Endothelial cell of umbilical vein (primary cell): ENCODE results near the gene JPT2. TPM values are rescaled to one million over a fixed set of nuclear protein-coding genes. Genes with fewer than 3 reads are reported as not detected.

ENCODE experiments used
- BruUV-seq: library from RNA; stranded (reverse); fragments of 400-500 nt; replicated peaks from 2 replicates; lab custom pipeline; 2021; lab: Mats Ljungman, UMichigan
- CTCF ChIA-PET: fragments of 300-600, 350-600 bp; sonication (Branson Sonifier 250); formaldehyde crosslinking; loops from one replicate; lab custom pipeline; 2021; ENCODE audit warnings: antibody characterized with exemption, inconsistent platforms; lab: Charles Lee
- POLR2A ChIA-PET: fragments of 300-600, 350-600 bp; sonication (Branson Sonifier 250); formaldehyde crosslinking; loops from one replicate; lab custom pipeline; 2021; ENCODE audit warnings: antibody characterized with exemption, inconsistent platforms; lab: Charles Lee
- DNase-seq: peaks from one replicate; pipeline ENCODE4 v3.0.0-alpha.2; 2011; ENCODE audit warnings: low read depth, low spot score
- FAIRE-seq: peaks from 2 replicates; lab custom pipeline; 2011; peaks lifted over from hg19 to GRCh38; lab: Jason Lieb, UNC
- H2AFZ ChIP-seq: 2 replicates; pipeline ENCODE4 v1.6.0; 2012; ENCODE audit warnings: low read depth, low read length, control low read depth, inconsistent platforms
- H3K27ac ChIP-seq: 2 replicates; pipeline ENCODE4 v1.5.1; 2011; ENCODE audit warnings: low read depth, mild to moderate bottlenecking, control low read depth, low read length, moderate library complexity; ENCODE audit not compliant: insufficient read depth
- H3K27me3 ChIP-seq, 2 experiments: 2 replicates each; pipeline versions ENCODE4 v1.6.0 to v1.6.1; 2011; ENCODE audit warnings: low read length in 2 of 2, mixed read lengths in 1 of 2; ENCODE audit not compliant: control insufficient read depth in 2 of 2, insufficient read depth in 2 of 2
- H3K36me3 ChIP-seq, 2 experiments: 2 replicates in 1 of 2; 3 replicates in 1 of 2; pipeline ENCODE4 v1.5.1; 2011; ENCODE audit warnings: low read length in 2 of 2, mild to moderate bottlenecking in 1 of 2, moderate library complexity in 1 of 2; ENCODE audit not compliant: control insufficient read depth in 2 of 2, insufficient read depth in 2 of 2; ENCODE audit errors: extremely low read depth in 1 of 2
- H3K4me1 ChIP-seq: 3 replicates; pipeline ENCODE4 v1.5.1; 2011; ENCODE audit warnings: mild to moderate bottlenecking, low read length; ENCODE audit not compliant: control insufficient read depth, insufficient read depth; ENCODE audit errors: extremely low read depth
- H3K4me2 ChIP-seq: 2 replicates; pipeline ENCODE4 v1.6.1; 2011; ENCODE audit warnings: low read length, control low read depth, mixed read lengths; ENCODE audit not compliant: insufficient read depth
- H3K4me3 ChIP-seq, 3 experiments: fragments of 200-600 bp in 1 of 3; sonication (generic), shearing (Covaris generic) in 1 of 3; replicated peaks in 1 of 3; 2 replicates each; pipeline ENCODE4 v1.5.1; 2011 to 2016; ENCODE audit warnings: control low read depth in 3 of 3, low read length in 3 of 3, mild to moderate bottlenecking in 2 of 3, inconsistent platforms in 1 of 3, low read depth in 1 of 3, moderate library complexity in 1 of 3; ENCODE audit not compliant: insufficient read depth in 1 of 3
- H3K79me2 ChIP-seq: 2 replicates; pipeline ENCODE4 v1.6.0; 2012; ENCODE audit warnings: low read length, inconsistent platforms; ENCODE audit not compliant: control insufficient read depth, insufficient read depth
- H3K9ac ChIP-seq: replicated peaks from 2 replicates; pipeline ENCODE3; 2011; ENCODE audit warnings: low read length, control low read depth; ENCODE audit not compliant: insufficient read depth; ENCODE audit errors: extremely low read depth
- H3K9me1 ChIP-seq: replicated peaks from 3 replicates; pipeline ENCODE4 v1.6.0; 2011; ENCODE audit warnings: mild to moderate bottlenecking, low read length; ENCODE audit not compliant: control insufficient read depth, insufficient read depth; ENCODE audit errors: extremely low read depth
- H3K9me3 ChIP-seq: replicated peaks from 2 replicates; pipeline ENCODE4 v1.5.1; 2012; ENCODE audit warnings: low read length, inconsistent platforms; ENCODE audit not compliant: control insufficient read depth, insufficient read depth
- H4K20me1 ChIP-seq: replicated peaks from 2 replicates; pipeline ENCODE3; 2011; ENCODE audit warnings: mild to moderate bottlenecking, low read length; ENCODE audit not compliant: control insufficient read depth, insufficient read depth; ENCODE audit errors: extremely low read depth
- CTCF ChIP-seq, 2 donors: IDR thresholded peaks; 1 replicate in 1 of 2; 2 replicates in 1 of 2; pipeline ENCODE4 v1.5.1; 2011; ENCODE audit warnings: low read length in 2 of 2, mild to moderate bottlenecking in 2 of 2, moderate library complexity in 2 of 2, control low read depth in 1 of 2, inconsistent platforms in 1 of 2, low read depth in 1 of 2; ENCODE audit not compliant: insufficient read depth in 1 of 2; ENCODE audit errors: extremely low read depth in 1 of 2
- EZH2 ChIP-seq: IDR thresholded peaks from 2 replicates; pipeline ENCODE4 v1.6.1; 2012; ENCODE audit warnings: borderline replicate concordance, low read depth, mild to moderate bottlenecking, moderate library complexity, low read length, inconsistent platforms; ENCODE audit not compliant: severe bottlenecking
- FOS ChIP-seq: IDR thresholded peaks from 2 replicates; pipeline ENCODE4 v1.6.1; 2011; ENCODE audit warnings: mild to moderate bottlenecking, low read length, moderate library complexity, borderline replicate concordance; ENCODE audit not compliant: insufficient read depth
- GATA2 ChIP-seq: IDR thresholded peaks from 2 replicates; pipeline ENCODE4 v1.7.0; 2011; ENCODE audit warnings: low read depth, mild to moderate bottlenecking, moderate library complexity, mixed read lengths, low read length; ENCODE audit not compliant: insufficient read length, insufficient read depth
- JUN ChIP-seq: IDR thresholded peaks from 2 replicates; pipeline ENCODE4 v1.6.1; 2011; ENCODE audit warnings: borderline replicate concordance, low read depth; ENCODE audit not compliant: insufficient read length, insufficient read depth
- MAX ChIP-seq: IDR thresholded peaks from 2 replicates; pipeline ENCODE4 v1.6.1; 2011; ENCODE audit not compliant: insufficient read depth, insufficient read length
- MYC ChIP-seq: IDR thresholded peaks from one replicate; pipeline ENCODE4 v1.6.1; 2011; ENCODE audit warnings: mild to moderate bottlenecking, low read depth, low read length
- POLR2A ChIP-seq: IDR thresholded peaks from 2 replicates; pipeline ENCODE4 v1.6.1; 2012; ENCODE audit warnings: low read depth, mild to moderate bottlenecking, control low read depth, low read length
- POLR2AphosphoS5 ChIP-seq: IDR thresholded peaks from 2 replicates; pipeline ENCODE4 v1.6.1; 2012; ENCODE audit warnings: low read depth, mild to moderate bottlenecking, control low read depth, low read length, moderate library complexity; ENCODE audit not compliant: insufficient read depth
- dilution Hi-C: fragments of 300-500 bp; cut with MboI; formaldehyde crosslinking; loops from one replicate; pipeline ENCODE4 v1.15.0; 2019; ENCODE audit warnings: low sequenced_read_pairs; ENCODE audit not compliant: extremely low pct_ligation_motif_present
- intact Hi-C: fragments of 100-400 bp; cut with micrococcal nuclease; formaldehyde crosslinking; loops from one replicate; pipeline ENCODE4 v1.10.0; 2022
- polyA plus RNA-seq, 4 experiments: library from polyadenylated mRNA; depleted of rRNA in 3 of 4; stranded (reverse) in 3 of 4; unstranded in 1 of 4; fragments of >200 nt; gene quantifications; 2 replicates each; pipeline versions ENCODE4 v1.2.1 to v1.2.3, GENCODE V29; 2011 to 2012; ENCODE audit warnings: missing spikeins in 1 of 4
- total RNA-seq: library from RNA; stranded (reverse); gene quantifications from 2 replicates; pipeline ENCODE4 v1.2.3, GENCODE V29; 2021

Gene JPT2
- total and polyA plus RNA-seq, 2 donors (not counting 3 experiments of a cell fraction or from before 2014, with no cell fraction given), result 35.8 to 93.3 TPM

GRCh38 chr16:1744338-1744840, 66.3 kb downstream of the JPT2 start:
- TF ChIP-seq JUN (no peak), FOS (no peak), CTCF (IDR thresholded peaks at IDR 0.05; ENCODE audit: extremely low read depth in 1 of 2, insufficient read depth in 1 of 2, low read depth in 1 of 2, low read length in 2 of 2) (no peak), GATA2 (no peak), MYC (no peak), MAX (no peak), EZH2 (no peak), POLR2A (no peak), POLR2AphosphoS5 (no peak)
- POLR2A ChIA-PET, result no interaction called here
- DNase-seq (no peak), FAIRE-seq (no peak)
- Histone ChIP-seq H3K9me1 (no peaks in the 10 kb centered on the region), H4K20me1 (no peaks in the 10 kb centered on the region), H3K27me3 (no peaks in the 10 kb centered on the region), H3K4me1 (no peaks in the 10 kb centered on the region), H3K4me3 (no peak overlapping the region), H3K4me2 (no peak overlapping the region), H2AFZ (no peak overlapping the region), H3K79me2 (no peaks in the 10 kb centered on the region), H3K36me3 (peaks cover 4 to 45% of the 10 kb centered on the region in 2 experiments), H3K9me3 (no peaks in the 10 kb centered on the region), H3K27ac (no peak overlapping the region), H3K9ac (no peak overlapping the region)
- dilution Hi-C loops (no loop called here), intact Hi-C loops (no loop called here)
- BruUV-seq, result no TSS peak
- CTCF ChIA-PET, result interaction anchor here (1.4 kb wide), 1 partner anchor 21 kb away, joined by 6 read pairs; no protein-coding TSS in a partner anchor
